ENCODE measurements around the gene KY.

GRCh38 chr3:134649106-134649705, 1.6 kb downstream of the KY start:
- no peak for TF ChIP-seq CTCF (conservative IDR thresholded peaks at IDR 0.05; ENCODE audit: low read length)
- TF ChIP-seq EZH2phosphoT487 (IDR thresholded peaks at IDR 0.05; ENCODE audit: borderline replicate concordance, low read depth, low read length) = no peak

Measured in OCI-LY7 (cell line).